Glomerular endothelial cell (primary cell): Measurements from ENCODE around the gene TLCD2. TPM values are rescaled to one million over a fixed set of nuclear protein-coding genes. Genes with fewer than 3 reads are reported as not detected.
"Not testable (repeated sequence)": the region's sequence is repeated elsewhere in the genome, so short reads cannot be mapped to it uniquely, and the experiment has no call there.

Experiments used
- DNase-seq: peaks from one replicate; pipeline ENCODE4 v3.0.0-alpha.2; 2011; ENCODE audit warnings: low read depth, low spot score; ENCODE audit errors: extremely low read depth
- total RNA-seq: library from RNA; depleted of rRNA; stranded (reverse); fragments of >200 nt; gene quantifications from 2 replicates; pipeline ENCODE4 v1.2.3, GENCODE V29; 2015

Gene TLCD2
- total RNA-seq, 1 donor from 2014 or later = 1.4 TPM

DNA sequence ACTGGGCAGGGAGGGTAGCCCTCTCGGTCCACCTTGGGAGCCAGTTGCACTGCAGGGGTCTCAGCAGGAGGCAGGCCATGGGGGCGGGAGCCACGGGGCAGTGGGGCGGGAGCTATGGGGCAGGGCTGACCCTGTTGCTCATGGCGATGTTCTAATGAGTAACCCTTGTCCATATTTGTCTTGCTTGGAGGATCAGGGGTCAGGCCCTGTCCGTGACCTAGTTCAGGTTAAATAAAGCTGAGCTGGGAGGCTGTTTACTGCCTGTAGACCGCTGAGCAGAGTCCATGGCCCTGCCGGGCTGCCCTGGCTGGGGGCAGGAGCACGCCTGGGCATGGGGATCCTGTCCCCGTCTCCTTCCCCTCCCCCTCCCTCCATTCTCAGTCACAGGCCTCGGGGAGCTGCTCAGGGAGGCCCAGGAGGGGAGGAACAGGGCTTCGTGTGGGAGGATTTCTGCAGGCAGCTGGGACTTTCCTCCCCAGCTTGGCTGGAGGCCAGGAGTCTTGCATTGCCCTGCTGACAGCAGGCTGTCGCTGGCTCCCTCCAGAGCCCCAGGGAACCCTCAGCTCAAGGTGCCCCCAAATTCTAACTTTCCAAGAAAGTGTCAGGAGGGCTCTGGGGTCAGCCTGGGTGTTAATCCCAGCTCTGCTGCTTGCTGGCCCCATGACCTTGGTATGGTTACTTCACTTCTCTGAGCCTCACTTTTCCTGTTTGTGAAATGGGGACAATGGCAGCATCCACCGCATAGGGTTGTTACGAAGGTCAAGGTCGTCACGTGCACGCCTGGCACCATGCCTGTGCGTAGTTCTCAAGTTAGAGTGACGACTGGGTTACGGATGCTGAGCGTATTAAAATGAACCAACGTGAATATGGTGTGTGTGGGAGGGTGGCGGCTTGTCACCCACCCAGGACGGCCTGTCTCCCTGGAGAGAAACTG lies 26.4 kb upstream of the TLCD2 start:
- no peak for DNase-seq

DNA sequence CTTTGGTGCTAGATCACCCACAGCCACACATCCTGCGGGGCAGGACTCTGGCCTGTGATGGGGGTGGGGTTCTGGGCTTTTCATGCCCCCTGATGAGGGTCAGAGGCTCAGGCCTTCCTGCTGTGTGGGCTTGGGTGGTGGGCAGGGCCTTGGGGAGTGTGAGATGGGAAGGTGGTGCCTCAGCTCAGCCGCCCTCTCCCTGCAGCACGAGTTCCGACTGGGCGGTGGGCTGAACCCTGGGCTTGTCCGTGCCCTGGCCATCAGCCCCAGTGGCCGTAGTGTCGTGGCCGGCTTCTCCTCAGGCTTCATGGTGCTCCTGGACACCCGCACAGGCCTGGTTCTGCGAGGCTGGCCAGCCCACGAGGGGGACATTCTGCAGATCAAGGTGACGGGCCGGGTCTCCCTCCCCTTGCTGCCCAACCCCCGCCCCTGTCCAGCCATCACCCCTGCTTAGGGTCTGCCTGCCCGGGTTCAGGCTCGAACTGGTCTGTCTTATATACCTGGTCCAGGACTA lies 25.7 kb upstream of the TLCD2 start:
- no peak for DNase-seq

DNA sequence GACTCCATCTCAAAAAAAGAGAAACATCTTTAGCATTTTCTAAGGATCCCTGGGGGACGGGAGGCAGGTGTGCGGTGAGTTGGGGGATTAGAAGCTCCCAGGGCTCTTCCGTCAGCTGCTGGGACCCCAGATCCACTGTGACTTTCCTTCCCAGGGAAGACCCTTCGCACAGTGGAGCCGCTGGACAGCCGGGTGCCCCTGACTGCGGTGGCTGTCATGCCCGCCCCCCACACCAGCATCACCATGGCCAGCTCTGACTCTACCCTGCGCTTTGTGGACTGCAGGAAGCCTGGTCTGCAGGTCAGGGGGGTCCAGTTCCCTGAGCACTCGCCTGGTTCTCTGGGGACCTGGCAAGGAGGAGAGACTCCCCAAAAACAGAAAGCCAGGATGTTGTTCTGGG lies 25.2 kb upstream of the TLCD2 start:
- no peak for DNase-seq

- no peak for DNase-seq
These were observed 23.6 kb upstream of the TLCD2 start for GRCh38 chr17:1733759-1734158.

- no peak for DNase-seq
These were observed 22.7 kb upstream of the TLCD2 start for GRCh38 chr17:1732833-1733321.

GRCh38 chr17:1732241-1732832 lies 22.2 kb upstream of the TLCD2 start:
- DNase-seq = no peak

- no peak for DNase-seq
These were observed 21.0 kb upstream of the TLCD2 start for GRCh38 chr17:1731194-1731506.

GRCh38 chr17:1730326-1731193 lies 20.4 kb upstream of the TLCD2 start:
- DNase-seq = no peak

DNA sequence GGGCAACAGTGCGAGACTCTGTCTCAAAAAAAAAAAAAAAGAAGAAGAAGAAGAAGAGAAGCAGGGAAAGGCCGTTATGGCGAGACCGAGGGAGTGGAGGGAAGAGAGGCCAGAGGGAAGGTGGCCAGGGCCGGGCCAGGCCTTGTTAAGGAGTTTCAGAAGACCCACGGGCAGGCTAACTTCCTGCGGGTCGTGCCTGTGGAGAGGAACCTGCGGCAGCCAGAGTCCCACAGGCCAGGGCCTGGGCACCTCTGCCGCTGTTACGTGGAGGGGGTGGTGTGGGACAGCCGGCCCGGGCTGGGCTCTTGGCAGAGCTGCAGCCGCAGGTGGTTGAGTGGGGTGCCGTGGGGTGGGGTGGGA lies 19.8 kb upstream of the TLCD2 start:
- DNase-seq = no peak

GRCh38 chr17:1727876-1728630 lies 17.9 kb upstream of the TLCD2 start:
- no peak for DNase-seq

- DNase-seq = no peak
These were observed 17.1 kb upstream of the TLCD2 start for GRCh38 chr17:1727258-1727789.

GRCh38 chr17:1726626-1727257 lies 16.6 kb upstream of the TLCD2 start:
- no peak for DNase-seq

DNA sequence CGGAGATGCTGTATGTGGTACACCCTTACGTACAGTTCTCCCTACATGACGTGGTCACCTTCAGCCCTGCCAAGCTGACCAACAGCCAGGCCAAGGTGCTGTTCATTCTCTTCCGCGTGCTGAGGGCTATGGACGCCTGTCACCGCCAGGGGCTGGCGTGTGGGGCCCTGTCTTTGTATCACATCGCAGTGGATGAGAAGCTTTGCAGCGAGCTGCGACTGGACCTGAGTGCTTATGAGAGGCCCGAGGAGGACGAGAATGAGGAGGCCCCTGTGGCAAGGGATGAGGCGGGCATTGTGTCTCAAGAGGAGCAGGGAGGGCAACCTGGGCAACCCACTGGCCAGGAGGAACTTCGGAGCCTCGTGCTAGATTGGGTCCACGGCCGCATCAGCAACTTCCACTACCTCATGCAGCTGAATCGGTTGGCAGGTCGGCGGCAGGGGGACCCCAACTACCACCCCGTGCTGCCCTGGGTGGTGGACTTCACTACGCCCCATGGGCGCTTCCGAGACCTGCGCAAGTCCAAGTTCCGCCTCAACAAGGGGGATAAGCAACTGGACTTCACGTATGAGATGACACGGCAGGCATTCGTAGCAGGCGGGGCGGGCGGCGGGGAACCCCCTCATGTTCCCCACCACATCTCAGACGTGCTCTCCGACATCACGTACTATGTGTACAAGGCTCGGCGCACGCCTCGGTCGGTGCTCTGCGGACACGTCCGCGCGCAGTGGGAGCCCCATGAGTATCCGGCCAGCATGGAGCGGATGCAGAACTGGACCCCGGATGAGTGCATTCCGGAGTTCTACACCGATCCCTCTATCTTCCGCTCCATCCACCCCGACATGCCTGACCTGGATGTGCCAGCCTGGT lies 15.7 kb upstream of the TLCD2 start:
- no peak for DNase-seq

- DNase-seq = no peak
These were observed 14.9 kb upstream of the TLCD2 start for GRCh38 chr17:1724869-1725641.

GRCh38 chr17:1724351-1724868 lies 14.2 kb upstream of the TLCD2 start, which contains the start of gene WDR81:
TSS of gene WDR81 (plus strand) at chr17:1724704. CDS start at chr17:1724960, 256 bp downstream.
- DNase-seq = no peak

DNA sequence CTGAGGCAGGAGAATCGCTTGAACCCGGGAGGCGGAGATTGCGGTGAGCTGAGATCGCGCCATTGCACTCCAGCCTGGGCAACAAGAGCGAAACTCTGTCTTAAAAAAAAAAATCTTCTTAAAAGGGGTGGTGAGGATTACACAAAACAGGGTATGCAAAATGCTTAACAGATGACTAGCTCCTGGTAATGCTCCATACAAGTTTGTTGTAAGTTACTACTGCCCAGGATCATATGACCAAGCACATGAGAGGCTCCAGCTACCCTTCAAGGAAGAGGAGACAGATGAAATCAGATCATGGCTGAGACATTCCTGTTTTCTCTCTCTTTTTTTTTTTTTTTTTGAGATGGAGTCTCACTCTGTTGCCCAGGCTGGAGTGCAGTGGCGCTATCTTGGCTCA lies 11.8 kb upstream of the TLCD2 start:
- not testable (repeated sequence) for DNase-seq

DNA sequence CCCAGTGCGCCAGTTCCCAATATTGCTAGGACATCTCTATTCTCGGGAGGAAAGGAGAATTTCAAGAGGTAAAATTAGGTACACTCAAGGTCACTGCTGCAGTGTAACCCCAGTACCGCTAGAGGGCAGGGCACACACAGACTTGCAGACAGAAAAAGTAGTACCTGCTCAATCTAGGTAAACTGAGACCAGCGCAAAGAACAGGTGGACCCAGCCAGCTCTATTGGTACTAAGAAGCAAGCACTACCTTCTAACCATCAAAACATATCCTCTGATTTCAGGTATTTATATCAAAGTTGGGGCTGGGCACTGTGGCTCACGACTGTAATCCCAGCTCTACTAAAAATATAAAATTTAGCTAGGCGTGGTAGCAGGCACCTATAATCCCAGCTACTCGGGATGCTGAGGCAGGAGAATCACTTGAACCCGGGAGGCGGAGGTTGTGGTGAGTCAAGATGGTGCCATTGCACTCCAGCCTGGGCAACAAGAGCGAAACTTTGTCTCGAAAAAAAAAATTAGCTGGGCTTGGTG lies 10.7 kb upstream of the TLCD2 start:
- DNase-seq = no peak
